Stimulated activated memory B cell treated with anti-CD40 and anti-IgM and Interleukin-4, amounts not matched to agents 10 μg/mL and 1 μg/mL and 100 μg/mL, for 72 hours (primary cell): ENCODE data around the gene STBD1.
A peak's percentile ranks its signal among the peaks of the same experiment; 100 is the strongest.
"Not testable (repeated sequence)": the region's sequence is repeated elsewhere in the genome, so short reads cannot be mapped to it uniquely, and the experiment has no call there.

Experiments used
- ATAC-seq: fragments of 150-1000 bp; cut with Tn5 transposase; 2 replicates; pipeline ENCODE4 v1.10.0; 2021
- H3K27ac Mint-ChIP-seq: one replicate; pipeline ENCODE4 v1.8.0; 2022; ENCODE audit warnings: mild to moderate bottlenecking, mixed read lengths
- H3K27me3 Mint-ChIP-seq: one replicate; pipeline ENCODE4 v1.8.0; 2022; ENCODE audit warnings: mixed read lengths
- H3K36me3 Mint-ChIP-seq: one replicate; pipeline ENCODE4 v1.8.0; 2022; ENCODE audit warnings: mixed read lengths
- H3K4me1 Mint-ChIP-seq: one replicate; pipeline ENCODE4 v1.8.0; 2022; ENCODE audit warnings: mixed read lengths
- H3K4me3 Mint-ChIP-seq: one replicate; pipeline ENCODE4 v1.8.0; 2022; ENCODE audit warnings: mild to moderate bottlenecking, moderate library complexity, mixed read lengths
- H3K9me3 Mint-ChIP-seq: one replicate; pipeline ENCODE4 v1.8.0; 2022; ENCODE audit warnings: mixed read lengths

STBD1 gene

GRCh38 chr4:76278583-76278982 lies 27.9 kb upstream of the STBD1 start:
- H3K36me3 Mint-ChIP-seq, result no peaks in the 10 kb centered on the region
- H3K4me1 Mint-ChIP-seq, result no peaks in the 10 kb centered on the region
- peaks cover 27% of the 10 kb centered on the region for H3K27me3 Mint-ChIP-seq
- H3K4me3 Mint-ChIP-seq, result no peak overlapping the region
- ATAC-seq, result no peak
- H3K9me3 Mint-ChIP-seq, result no peaks in the 10 kb centered on the region
- H3K27ac Mint-ChIP-seq, result no peak overlapping the region

GRCh38 chr4:76279462-76279861 lies 27.1 kb upstream of the STBD1 start:
- H3K27ac Mint-ChIP-seq, result no peak overlapping the region
- no peak for ATAC-seq
- H3K36me3 Mint-ChIP-seq, result no peaks in the 10 kb centered on the region
- H3K9me3 Mint-ChIP-seq, result no peaks in the 10 kb centered on the region
- no peak overlapping the region for H3K4me3 Mint-ChIP-seq
- no peaks in the 10 kb centered on the region for H3K4me1 Mint-ChIP-seq
- peaks cover 24% of the 10 kb centered on the region for H3K27me3 Mint-ChIP-seq

GRCh38 chr4:76280488-76281441 lies 25.8 kb upstream of the STBD1 start:
- H3K27me3 Mint-ChIP-seq, result peaks cover 12% of the 10 kb centered on the region
- peak; percentile 58 for ATAC-seq
- H3K4me1 Mint-ChIP-seq, result no peaks in the 10 kb centered on the region
- H3K4me3 Mint-ChIP-seq, result no peak overlapping the region
- H3K9me3 Mint-ChIP-seq, result no peaks in the 10 kb centered on the region
- H3K36me3 Mint-ChIP-seq, result no peaks in the 10 kb centered on the region
- no peak overlapping the region for H3K27ac Mint-ChIP-seq

GRCh38 chr4:76281594-76281993 lies 24.9 kb upstream of the STBD1 start:
- not testable (repeated sequence) for ATAC-seq, H3K4me3 Mint-ChIP-seq, H3K9me3 Mint-ChIP-seq, H3K4me1 Mint-ChIP-seq, H3K36me3 Mint-ChIP-seq, H3K27me3 Mint-ChIP-seq, H3K27ac Mint-ChIP-seq

- H3K4me1 Mint-ChIP-seq, result no peaks in the 10 kb centered on the region
- no peak overlapping the region for H3K27ac Mint-ChIP-seq
- peaks cover 14% of the 10 kb centered on the region for H3K27me3 Mint-ChIP-seq
- peak; percentile 27 for ATAC-seq
- H3K4me3 Mint-ChIP-seq, result no peak overlapping the region
- peaks cover 2% of the 10 kb centered on the region for H3K9me3 Mint-ChIP-seq
- no peaks in the 10 kb centered on the region for H3K36me3 Mint-ChIP-seq
Measured at GRCh38 chr4:76282941-76283689, 23.4 kb upstream of the STBD1 start.

- ATAC-seq, result no peak
- Mint-ChIP-seq H3K4me1 (no peaks in the 10 kb centered on the region), H3K36me3 (no peaks in the 10 kb centered on the region)
Measured at GRCh38 chr4:76283900-76284299, 22.6 kb upstream of the STBD1 start.

GRCh38 chr4:76287811-76288210 lies 18.7 kb upstream of the STBD1 start:
- H3K27ac Mint-ChIP-seq, ATAC-seq, H3K4me3 Mint-ChIP-seq, H3K9me3 Mint-ChIP-seq, H3K36me3 Mint-ChIP-seq, H3K4me1 Mint-ChIP-seq: not testable (repeated sequence)
- H3K27me3 Mint-ChIP-seq, result peaks cover 14% of the 10 kb centered on the region

More at GRCh38 chr4:76283900-76284299, 22.6 kb upstream of the STBD1 start:
- Mint-ChIP-seq H3K27me3 (peaks cover 14% of the 10 kb centered on the region), H3K27ac (no peak overlapping the region), H3K4me3 (no peak overlapping the region), H3K9me3 (peaks cover 2% of the 10 kb centered on the region)

GRCh38 chr4:76292730-76293129 lies 13.8 kb upstream of the STBD1 start:
- H3K4me1 Mint-ChIP-seq, result no peaks in the 10 kb centered on the region
- H3K27me3 Mint-ChIP-seq, result peaks cover 2% of the 10 kb centered on the region
- no peak overlapping the region for H3K27ac Mint-ChIP-seq
- H3K36me3 Mint-ChIP-seq, result no peaks in the 10 kb centered on the region
- no peak overlapping the region for H3K4me3 Mint-ChIP-seq
- no peaks in the 10 kb centered on the region for H3K9me3 Mint-ChIP-seq
- no peak for ATAC-seq

- no peaks in the 10 kb centered on the region for H3K36me3 Mint-ChIP-seq
- no peak for ATAC-seq
- no peaks in the 10 kb centered on the region for H3K27me3 Mint-ChIP-seq
- H3K27ac Mint-ChIP-seq, result no peak overlapping the region
- H3K9me3 Mint-ChIP-seq, result peaks cover 5% of the 10 kb centered on the region
- no peaks in the 10 kb centered on the region for H3K4me1 Mint-ChIP-seq
- no peak overlapping the region for H3K4me3 Mint-ChIP-seq
Measured at GRCh38 chr4:76293772-76294171, 12.8 kb upstream of the STBD1 start.

GRCh38 chr4:76296286-76296820 lies 10.2 kb upstream of the STBD1 start:
- Mint-ChIP-seq H3K36me3 (no peaks in the 10 kb centered on the region), H3K4me3 (no peak overlapping the region), H3K27me3 (peaks cover 13% of the 10 kb centered on the region), H3K27ac (no peak overlapping the region), H3K9me3 (peaks cover 5% of the 10 kb centered on the region), H3K4me1 (no peaks in the 10 kb centered on the region)
- ATAC-seq, result no peak

GRCh38 chr4:76298227-76298626 lies 8.3 kb upstream of the STBD1 start:
- Mint-ChIP-seq H3K36me3 (no peaks in the 10 kb centered on the region), H3K27ac (no peak overlapping the region), H3K4me3 (no peak overlapping the region), H3K9me3 (peaks cover 5% of the 10 kb centered on the region), H3K27me3 (peaks cover 22% of the 10 kb centered on the region), H3K4me1 (no peaks in the 10 kb centered on the region)
- no peak for ATAC-seq

- Mint-ChIP-seq H3K27me3 (peaks cover 36% of the 10 kb centered on the region), H3K4me3 (no peak overlapping the region), H3K27ac (no peak overlapping the region), H3K36me3 (no peaks in the 10 kb centered on the region), H3K4me1 (peaks cover 6% of the 10 kb centered on the region), H3K9me3 (peaks cover 5% of the 10 kb centered on the region)
- no peak for ATAC-seq
Measured at GRCh38 chr4:76300012-76300411, 6.5 kb upstream of the STBD1 start.

- Mint-ChIP-seq H3K27me3 (peaks cover 46% of the 10 kb centered on the region), H3K9me3 (peaks cover 5% of the 10 kb centered on the region), H3K27ac (no peak overlapping the region), H3K4me1 (peaks cover 11% of the 10 kb centered on the region), H3K4me3 (no peak overlapping the region), H3K36me3 (no peaks in the 10 kb centered on the region)
- peak; percentile 82 for ATAC-seq
Measured at GRCh38 chr4:76301068-76301774, 5.3 kb upstream of the STBD1 start.

GRCh38 chr4:76301775-76302162 lies 4.8 kb upstream of the STBD1 start:
- Mint-ChIP-seq H3K4me1 (peaks cover 11% of the 10 kb centered on the region), H3K36me3 (no peaks in the 10 kb centered on the region), H3K4me3 (no peak overlapping the region), H3K27ac (no peak overlapping the region), H3K27me3 (peaks cover 51% of the 10 kb centered on the region), H3K9me3 (peaks cover 5% of the 10 kb centered on the region)
- no peak for ATAC-seq

- H3K4me1 Mint-ChIP-seq, result peaks cover 11% of the 10 kb centered on the region
- H3K27ac Mint-ChIP-seq, result no peak overlapping the region
- no peak for ATAC-seq
- H3K27me3 Mint-ChIP-seq, result peaks cover 60% of the 10 kb centered on the region
- H3K36me3 Mint-ChIP-seq, result no peaks in the 10 kb centered on the region
- H3K4me3 Mint-ChIP-seq, result no peak overlapping the region
- peaks cover 5% of the 10 kb centered on the region for H3K9me3 Mint-ChIP-seq
Measured at GRCh38 chr4:76302826-76303438, 3.6 kb upstream of the STBD1 start.
